HG03460 (cell line): Measurements from ENCODE around the gene WDR70.
A peak's percentile ranks its signal among the peaks of the same experiment; 100 is the strongest.
"Not testable (repeated sequence)": the region's sequence is repeated elsewhere in the genome, so short reads cannot be mapped to it uniquely, and the experiment has no call there.

Experiments used
- ATAC-seq: cut with Tn5 transposase; IDR thresholded peaks from one replicate; pipeline ENCODE4 v1.9.1; 2021; ENCODE audit not compliant: unreplicated experiment

The WDR70 gene

DNA sequence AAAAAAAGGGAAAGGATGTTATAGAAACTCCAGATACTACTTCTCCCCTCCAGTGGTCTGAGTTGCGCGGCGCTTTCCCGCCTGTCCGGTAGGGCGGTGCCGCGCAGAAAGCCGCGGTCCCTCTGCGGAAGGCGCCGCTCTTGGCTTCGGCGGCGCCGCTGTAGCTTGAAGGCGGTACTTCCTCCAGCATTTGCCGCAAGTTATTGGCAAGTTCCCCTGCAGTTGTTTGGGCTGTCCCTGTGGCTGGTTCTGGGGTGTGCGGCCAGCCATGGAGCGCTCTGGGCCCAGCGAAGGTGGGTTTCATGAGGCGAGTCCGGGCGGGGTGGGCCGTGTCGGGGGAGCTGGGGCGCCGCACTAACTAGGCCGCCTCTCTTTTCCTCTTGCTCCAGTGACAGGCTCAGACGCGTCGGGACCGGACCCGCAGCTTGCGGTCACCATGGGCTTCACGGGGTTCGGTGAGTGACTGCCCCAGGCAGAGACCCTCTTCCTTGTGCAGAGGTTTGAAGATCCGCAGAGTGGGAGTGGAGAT is at the start of gene WDR70:
Gene WDR70, plus strand, starts transcription at position 219 of the 529 bp plus-strand sequence. Its CDS starts 50 bp downstream, at position 269.
- ATAC-seq = peak; percentile 99

DNA sequence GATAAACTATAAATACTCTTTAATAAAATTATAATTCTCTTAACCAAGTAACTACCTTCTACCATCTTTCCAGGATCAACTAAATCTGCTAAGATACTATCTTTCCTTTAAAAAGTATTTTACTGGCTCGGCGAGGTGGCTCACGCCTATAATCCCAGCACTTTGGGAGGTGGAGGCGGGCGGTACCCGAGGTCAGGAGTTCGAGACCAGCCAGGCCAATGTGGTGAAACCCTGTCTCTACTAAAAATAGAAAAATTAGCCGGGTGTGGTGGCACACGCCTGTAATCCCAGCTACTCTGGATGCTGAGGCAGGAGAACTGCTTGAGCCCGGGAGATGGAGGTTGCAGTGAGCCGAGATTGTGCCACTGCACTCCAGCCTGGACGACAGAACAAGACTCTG is 44.4 kb upstream of the WDR70 start:
- not testable (repeated sequence) for ATAC-seq

DNA sequence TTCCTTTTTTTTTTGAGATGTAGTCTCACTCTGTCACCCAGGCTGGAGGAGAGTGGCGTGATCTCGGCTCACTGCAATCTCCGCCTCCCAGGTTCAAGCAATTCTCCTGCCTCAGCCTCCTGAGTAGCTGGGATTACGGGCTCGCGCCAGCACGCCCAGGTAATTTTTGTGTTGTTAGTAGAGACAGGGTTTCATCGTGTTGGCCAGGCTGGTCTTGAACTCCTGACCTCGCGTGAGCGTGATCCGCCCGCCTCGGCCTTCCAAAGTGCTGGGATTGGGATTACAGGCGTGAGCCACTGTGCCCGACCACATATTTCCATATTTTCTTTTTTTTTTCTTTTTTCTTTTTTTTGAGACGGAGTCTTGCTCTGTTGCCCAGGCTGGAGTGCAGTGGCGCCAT is 36.4 kb upstream of the WDR70 start:
- ATAC-seq = not testable (repeated sequence)

DNA sequence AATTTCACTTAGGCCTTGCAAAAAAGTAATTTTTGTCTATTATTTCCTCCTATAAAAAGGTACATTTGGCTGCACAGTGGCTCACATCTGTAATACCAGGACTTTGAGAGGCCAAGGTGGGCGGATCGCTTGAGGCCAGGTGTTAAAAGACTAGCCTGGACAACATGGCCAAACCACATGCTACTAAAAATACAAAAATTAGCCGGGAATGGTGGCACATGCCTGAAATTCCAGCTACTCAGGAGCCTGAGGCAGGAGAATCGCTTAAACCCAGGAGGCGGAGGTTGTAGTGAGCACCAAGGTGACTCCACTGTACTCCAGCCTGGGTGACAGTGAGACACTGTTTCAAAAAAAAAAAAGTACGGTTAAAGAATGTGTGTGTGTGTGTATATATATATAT is 24.0 kb upstream of the WDR70 start:
- ATAC-seq = no peak

DNA sequence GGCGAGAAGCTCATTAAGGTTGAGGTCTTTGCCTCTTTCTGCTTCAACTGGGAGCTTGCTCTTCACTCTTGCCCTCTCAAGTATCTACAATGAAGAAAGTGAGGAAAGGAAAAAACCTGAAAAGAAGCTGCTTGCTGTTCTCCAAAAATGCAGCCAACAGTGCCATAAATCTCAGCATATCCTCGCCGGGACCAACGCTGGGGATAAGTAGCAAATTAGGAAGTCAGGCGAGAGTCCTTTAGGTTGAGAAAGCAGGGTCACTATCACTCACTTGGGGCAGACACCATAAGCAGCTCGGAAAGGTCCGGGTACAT is 8.6 kb upstream of the WDR70 start:
- peak; percentile 33 for ATAC-seq

DNA sequence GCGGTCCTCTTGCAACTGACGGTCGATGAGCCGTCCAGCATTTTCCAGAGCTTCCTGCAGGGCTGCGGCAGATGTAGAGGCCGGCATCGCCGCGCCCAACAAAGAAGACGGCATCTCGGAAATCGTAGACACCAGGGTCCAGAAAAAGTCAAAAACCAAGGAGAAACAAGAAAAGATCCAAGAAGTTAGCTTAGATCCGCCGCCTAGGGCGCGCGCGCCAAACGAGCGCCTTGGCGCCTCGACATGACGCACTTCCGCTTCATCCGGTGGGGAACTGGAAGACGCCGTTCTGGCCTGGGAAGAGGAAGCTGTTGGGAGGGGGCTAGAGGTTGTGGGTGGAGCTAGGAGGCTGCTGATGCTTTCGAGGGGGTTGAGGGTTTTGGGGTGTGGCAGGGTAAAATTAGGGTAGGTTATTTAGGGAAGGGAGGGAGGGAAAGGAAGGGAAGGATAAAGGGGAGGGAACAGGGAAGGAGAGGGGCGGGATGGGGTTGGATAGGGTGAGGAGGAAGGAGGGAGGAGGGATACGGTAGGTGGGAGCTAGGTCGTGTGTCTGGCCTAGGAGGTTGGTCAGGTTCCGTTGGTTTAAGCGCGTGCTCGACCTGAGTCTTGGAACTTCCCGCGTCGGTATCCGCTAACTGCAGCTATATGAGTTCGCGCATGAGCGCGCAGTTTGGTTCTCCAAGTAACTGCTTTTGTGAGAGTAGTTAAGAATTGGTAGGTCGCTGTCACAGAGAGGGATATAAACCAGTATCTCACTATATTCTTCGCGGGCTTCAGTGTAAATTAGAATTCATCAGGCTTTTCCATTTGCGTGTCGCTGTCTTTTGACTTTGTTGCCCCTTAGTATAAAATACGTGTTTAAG is 8.0 kb upstream of the WDR70 start, which contains the start of gene NUP155:
Gene NUP155, minus strand, starts transcription at position 243 of the 863 bp plus-strand sequence. Its CDS starts 129 bp downstream, at position 114.
- peak; percentile 90 for ATAC-seq

DNA sequence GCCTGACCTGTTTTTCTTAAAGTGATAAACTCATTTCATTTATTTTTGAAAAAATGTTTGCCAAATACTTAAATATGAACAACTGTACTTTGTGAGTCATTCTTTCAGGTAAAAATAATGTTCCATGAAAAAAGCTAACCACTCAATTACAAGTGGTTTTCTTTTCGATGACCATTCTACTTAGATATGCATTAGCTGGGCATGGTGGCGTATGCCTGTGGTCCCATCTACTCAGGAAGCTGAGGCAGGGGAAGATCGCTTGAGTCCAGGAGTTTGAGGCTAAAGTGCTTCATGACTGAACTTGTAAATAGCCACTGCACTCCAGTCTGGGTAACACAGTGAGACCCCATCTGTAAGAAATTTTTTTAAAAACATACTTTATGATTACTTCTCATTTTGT is 4.0 kb upstream of the WDR70 start:
- ATAC-seq = no peak

DNA sequence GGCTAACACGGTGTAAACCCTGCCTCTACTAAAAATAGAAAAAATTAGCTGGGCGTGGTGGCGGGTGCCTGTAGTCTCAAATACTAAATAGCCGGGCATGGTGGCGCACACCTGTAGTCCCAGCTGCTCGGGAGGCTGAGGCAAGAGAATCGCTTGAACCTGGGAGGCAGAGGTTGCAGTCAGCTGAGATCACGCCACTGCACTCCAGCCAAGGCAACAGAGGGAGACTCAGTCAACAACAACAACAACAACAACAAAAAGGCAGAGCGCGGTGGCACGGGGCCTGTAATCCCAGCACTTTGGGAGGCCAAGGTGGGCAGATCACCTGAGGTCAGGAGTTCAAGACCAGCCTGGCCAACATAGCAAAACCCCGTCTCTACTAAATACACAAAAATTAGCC is 1.1 kb upstream of the WDR70 start:
- ATAC-seq = not testable (repeated sequence)

DNA sequence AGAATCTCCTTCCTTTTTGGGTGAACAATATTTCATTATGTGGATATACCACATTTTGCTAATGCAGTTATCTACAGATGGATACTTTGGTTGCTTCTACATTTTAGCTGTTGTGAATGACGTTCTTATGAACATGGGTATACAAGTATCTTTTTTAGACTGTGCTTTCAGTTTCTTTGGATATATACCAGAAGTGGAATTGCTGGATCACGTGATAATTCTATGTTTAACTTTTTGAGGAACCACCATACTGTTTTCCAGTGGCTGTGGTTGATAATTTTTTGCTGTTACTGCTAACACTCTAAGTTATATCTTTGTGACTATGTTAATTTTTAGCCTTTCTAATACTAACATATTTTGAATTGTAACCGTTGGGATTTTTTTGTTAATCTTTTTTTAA is 12.5 kb downstream of the WDR70 start:
- no peak for ATAC-seq

DNA sequence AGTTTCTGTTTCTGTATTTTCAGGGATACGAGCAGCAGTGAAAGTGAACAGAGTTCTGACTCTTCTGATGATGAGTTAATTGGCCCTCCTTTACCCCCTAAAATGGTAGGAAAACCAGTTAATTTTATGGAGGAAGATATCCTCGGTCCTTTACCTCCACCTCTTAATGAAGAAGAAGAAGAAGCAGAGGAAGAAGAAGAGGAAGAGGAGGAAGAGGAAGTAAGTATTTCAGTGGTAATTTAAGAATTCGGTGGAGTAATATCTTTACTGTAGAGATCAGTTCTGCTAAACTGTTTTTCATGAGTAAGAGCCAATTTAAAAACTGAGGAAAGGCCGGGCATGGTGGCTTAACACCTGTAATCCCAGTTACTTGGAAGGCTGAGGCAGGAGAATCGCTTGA is 17.2 kb downstream of the WDR70 start:
- no peak for ATAC-seq

DNA sequence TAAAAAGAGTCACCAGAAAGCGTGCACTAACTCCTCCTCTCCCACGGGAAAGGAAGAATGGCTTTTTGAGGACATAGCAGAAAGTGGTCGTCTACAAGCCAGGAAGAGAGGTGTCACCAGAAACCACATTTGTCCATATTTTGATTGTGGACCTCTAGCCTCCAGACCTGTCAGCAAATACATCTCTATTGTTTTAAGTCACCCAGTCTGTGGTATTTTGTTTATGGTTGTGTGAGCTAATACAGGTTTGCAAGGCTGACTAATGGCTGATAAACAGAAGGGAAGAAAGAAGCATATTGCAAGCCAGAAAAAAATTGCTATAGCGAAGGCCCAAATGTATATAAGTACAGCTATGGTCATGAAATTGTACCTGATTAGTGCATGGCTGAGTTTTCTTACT is 21.4 kb downstream of the WDR70 start:
- ATAC-seq = no peak

DNA sequence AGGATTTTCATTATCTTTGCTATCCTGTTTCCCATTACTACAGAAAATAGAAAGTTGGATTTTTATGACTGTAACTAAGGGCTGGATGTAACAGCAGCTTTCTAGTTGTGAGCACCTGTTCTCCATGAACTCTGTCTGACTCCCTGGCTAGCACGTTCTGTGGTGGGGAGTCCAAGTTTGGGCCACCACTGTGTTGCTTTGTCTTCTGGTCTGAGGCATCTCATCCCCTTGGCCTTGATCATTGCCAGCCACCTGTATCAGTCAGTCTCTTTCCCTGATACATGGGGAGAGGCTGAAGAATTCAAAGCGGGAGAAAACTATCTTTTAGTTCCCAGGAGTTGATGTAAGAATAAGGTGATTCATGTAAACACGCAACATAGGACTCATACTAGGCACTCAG is 33.4 kb downstream of the WDR70 start:
- ATAC-seq = no peak

DNA sequence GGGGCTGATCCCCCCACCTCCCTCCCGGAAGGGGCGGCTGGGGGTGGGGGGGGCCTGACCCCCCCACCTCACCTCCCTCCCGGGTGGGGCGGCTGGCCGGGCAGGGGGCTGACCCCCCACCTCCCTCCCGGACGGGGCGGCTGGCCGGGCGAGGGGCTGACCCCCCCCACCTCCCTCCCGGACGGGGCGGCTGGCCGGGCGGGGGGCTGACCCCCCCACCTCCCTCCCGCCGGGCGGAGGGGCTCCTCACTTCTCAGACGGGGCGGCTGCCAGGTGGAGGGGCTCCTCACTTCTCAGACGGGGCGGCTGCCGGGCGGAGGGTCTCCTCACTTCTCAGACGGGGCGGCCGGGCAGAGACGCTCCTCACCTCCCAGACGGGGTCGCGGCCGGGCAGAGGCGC is 36.3 kb downstream of the WDR70 start:
- not testable (repeated sequence) for ATAC-seq

DNA sequence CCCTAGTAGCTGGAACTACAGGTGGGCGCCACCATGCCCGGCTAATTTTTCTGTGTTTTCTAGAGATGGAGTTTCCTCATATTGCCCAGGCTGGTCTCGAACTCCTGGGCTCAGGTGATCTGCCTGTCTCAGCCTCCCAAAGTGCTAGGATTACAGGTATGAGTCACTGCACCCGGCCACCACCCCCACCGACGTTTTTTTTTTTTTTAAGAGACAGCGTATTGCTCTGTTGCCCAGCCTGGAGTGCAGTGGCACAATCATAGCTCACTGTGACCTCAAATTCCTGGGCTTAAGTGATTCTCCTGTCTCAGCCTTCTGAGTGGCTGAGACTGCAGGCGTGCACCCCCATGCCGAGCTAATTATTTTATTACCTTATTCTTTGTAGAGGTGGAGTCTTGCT is 38.2 kb downstream of the WDR70 start:
- no peak for ATAC-seq

DNA sequence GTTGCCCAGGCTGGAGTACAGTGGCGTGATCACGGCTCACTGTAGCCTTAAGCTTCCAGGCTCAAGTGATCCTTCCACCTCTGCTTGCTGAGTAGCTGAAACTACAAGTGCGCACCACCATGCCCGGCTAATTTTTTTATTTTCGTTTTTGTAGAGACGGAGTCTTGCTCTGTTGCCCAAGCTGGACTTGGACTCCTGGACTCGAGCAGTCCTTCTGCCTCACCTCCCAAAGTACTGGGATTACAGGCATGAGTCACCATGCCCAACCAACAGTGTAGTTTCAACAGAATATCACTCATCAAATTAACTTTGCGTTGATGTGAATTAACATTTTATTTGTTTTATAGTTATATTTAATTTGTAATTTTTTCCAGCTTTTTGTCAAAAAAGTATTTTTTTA is 45.3 kb downstream of the WDR70 start:
- ATAC-seq = no peak

DNA sequence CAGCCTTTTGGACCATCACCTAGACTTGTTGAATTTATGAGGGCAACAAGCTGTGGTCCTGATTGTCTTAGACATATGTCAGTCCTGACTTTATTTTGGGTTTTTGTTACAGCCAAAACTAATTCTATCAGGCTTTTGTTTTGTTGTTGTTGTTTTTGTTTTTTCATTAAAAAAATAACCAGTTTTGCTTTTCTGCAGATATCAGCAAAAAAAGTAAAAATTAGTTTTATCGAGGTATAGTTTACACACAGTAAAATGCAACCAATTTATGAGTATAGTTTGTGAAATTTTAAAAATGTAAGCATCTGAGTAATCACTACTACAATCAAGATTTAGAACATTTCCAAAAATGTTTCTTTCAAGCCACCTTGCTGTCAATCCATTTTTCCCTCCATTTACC is 48.9 kb downstream of the WDR70 start:
- ATAC-seq = no peak

DNA sequence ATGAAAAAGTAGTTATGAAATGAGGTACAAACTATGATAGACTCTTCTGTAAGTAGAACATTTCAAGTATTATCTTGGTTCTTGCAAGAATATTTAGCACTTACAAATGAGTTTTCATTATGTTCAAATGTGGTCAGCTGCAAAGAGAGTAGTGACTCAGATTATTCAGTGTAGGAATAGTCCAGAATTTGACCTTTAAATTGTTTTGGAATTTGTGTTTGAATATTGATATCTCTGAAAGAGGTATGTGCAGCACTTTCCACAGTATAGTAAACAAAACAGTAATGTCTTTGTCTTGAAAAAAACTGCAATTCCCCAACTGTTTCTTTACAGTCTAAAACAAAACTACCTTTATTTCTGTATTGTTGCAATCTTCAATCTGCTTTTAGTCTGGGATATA is 56.1 kb downstream of the WDR70 start:
- no peak for ATAC-seq

DNA sequence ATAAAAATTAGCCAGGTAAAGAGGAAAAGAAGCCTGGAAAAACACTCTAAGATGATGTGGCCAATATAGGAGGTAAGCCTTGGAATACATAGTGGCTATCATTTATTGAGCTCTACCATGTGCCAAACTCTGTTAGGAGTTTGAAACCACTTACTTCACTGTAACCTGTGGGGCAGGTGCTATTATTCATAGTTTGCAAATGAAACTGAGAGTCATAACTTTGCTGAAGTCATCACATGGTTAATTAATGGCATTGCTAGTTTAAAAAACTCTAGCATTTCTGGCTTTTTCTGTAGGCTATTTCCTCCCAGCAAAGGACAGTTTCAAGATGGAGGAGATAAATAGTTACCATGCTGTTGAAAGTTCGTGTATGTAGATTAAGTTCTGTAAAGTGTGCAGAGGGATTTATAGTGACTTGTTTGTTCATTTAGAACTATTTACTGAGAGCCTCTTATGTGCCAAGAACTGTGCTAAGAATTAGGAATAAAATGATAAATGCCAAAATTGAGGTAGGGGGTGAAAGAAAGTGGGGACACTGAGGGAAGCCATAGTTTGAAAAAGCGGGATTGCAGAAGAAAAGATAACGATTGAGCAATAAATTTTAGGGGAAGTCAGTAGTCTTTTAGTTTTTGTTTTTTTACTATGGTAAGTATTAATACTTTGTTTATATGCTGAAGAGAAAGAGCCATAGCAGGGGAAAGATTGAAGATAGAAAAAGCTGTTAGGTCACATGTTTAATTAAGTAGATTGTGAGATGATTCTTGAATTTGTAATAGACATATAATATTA is 57.2 kb downstream of the WDR70 start:
- peak; percentile 84 for ATAC-seq

DNA sequence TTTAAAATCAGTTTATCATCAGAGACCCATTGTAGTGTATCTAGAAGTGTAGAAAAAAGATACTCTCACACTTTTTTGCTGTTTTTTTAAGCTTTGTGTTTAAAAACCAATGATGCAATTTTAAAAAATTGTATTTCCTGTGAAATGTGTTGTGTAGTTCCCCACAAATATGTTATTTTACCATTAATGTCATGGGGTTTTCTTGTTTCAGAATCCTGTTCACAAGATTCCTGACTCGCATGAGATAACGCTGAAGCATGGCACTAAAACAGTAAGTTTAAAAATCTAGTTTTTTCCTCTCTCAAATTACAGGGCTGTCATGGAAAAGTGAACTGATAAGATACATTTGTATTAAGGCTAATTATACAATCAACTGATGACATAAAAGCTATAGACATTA is 58.6 kb downstream of the WDR70 start:
- ATAC-seq = no peak

DNA sequence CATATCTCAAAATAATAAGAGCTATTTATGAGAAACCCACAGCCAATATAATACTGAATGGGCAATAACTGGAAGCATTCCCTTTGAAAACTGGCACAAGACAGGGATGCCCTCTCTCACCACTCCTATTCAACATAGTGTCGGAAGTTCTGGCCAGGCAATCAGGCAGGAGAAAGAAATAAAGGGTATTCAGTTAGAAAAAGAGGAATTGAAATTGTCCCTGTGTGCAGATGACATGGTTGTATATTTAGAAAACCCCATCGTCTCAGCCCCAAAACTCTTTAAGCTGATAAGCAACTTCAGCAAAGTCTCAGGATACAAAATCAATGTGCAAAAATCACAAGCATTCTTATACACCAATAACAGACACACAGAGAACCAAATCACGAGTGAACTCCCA is 66.7 kb downstream of the WDR70 start:
- not testable (repeated sequence) for ATAC-seq

DNA sequence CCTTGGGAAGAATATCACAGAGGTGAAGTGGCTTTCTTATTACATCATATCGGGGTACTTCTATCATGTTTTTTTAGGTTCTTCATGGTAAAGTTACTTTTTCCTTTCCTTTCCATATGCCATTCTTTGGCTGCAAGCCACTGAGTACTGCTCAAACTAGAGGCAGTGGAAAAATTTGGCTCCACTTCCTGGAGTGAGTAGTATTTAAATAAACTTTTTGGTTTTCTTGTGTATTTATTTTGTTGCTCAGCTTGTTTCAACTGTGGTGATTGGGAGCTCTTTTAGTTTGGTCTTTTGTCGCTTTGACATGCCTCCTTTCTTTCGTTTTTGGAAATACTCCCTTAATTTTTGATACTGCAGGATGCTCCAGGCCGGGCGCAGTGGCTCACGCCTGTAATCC is 69.8 kb downstream of the WDR70 start:
- ATAC-seq = no peak

DNA sequence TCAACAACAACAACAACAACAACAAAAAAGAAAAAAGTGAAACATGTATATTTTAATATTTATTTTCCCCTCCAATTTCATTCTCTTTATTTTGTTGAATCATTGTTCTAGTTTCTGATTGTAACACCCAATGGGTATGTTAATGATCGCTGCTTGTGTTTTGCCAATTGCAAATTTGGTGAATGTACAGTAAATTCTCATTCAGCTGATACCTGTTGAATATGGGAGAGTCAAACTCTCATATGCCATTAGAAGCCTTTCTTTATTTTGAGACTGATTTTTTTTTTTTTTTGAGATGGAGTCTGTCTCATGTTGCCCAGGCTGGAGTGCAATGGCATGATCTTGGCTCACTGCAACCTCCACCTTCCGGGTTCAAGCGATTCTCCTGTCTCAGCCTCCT is 72.9 kb downstream of the WDR70 start:
- not testable (repeated sequence) for ATAC-seq
